GM18526 (cell line): Measurements from ENCODE around the gene TLR1.

Source experiments
- POLR2A ChIP-seq: IDR thresholded peaks from 3 replicates; pipeline ENCODE4 v1.6.1; 2011; ENCODE audit not compliant: insufficient read length; ENCODE audit errors: extremely low read depth

TLR1 gene

DNA sequence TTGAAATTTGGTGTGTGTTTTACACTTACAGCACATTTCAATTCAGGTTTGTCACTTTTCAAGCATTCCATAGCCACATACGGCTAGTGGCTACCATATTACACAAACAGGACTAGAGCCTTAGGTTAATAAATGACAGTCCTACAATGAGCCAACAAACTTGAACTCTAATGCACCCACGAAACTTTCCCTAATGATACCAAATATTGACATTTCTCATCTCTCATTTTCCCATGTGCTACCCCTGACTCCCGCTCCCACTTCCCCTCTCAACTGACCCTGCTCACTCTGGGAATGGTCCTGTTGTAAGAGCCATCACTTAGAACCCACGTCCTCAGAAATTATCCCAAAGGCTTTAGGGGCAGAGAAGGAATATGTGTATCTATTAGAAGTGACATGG lies 16.9 kb downstream of the TLR1 start:
- no peak for TF ChIP-seq POLR2A

DNA sequence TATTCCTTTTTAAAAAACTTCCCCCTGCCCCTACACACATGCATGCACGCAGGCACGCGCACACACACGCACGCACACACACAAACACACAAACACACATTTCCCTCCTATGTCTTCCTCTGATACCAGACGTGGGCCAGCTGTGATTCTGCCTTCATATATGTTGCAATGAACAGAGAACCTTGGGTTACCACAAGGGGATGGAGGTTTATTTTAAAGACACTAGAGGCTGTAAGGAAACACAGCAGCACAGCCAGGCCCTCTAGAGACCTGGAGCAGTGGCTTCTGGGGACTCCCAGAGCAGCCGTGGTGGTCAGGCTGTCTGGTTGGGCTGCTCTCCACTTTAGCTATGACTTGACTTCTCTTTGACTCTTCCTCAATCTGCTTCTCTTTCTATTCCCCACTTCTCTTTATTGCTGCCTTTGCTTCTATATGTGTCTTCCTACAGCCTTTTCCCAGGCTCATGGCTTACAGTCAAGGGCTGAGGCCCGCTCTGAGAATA lies 18.6 kb downstream of the TLR1 start:
- TF ChIP-seq POLR2A = no peak

DNA sequence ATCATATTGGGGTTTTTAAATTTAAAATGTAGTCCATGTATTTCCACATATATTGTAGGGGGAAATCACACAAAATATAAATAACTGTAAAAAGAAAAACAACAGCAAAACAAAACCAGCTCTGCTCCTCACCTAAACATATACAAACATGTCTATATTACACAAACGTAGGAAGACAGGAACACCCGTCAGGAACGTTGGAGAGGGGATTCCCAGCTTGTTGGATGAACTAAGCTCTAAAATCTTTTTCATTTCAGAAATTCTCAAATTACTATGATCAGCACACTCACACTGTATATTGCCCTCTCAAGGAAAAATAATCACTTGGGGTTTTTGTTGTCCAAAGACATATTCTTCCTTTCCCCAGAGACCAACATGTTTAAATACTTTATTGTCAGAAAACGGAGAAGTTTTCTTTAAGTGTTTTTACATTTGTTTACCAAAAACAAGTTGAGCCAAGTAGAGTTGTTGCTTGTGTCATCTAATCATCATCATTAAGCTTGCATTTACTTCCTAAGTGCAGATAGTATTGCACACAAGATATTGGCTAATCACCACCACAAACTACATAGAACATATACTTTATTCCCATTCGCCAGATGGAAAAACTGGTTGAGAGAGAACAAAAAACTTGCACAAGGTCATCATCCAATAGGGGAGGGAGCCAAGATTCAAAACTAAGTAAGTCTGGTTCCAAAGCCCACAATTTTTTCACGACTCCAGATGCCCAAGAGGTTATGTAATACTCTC lies 19.4 kb downstream of the TLR1 start:
- TF ChIP-seq POLR2A = no peak

DNA sequence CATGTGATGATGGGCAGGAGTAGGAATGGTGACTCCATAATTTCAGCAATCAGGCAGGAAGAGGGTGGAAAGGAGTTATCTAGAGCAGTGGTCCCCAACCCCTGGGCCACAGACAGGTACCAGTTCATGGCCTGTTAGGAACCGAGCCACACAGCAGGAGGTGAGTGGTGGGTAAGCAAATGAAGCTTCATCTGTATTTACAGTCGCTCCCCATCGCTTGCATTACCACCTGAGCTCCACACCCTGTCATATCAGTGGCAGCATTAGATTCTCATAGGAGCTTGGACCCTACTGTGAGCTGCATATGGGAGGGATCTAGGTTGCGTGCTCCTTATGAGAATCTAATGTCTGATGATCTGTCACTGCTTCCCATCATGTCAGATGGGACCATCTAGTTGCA lies 20.4 kb downstream of the TLR1 start:
- no peak for TF ChIP-seq POLR2A

GRCh38 chr4:38783109-38783460 lies 21.5 kb downstream of the TLR1 start:
- no peak for TF ChIP-seq POLR2A

DNA sequence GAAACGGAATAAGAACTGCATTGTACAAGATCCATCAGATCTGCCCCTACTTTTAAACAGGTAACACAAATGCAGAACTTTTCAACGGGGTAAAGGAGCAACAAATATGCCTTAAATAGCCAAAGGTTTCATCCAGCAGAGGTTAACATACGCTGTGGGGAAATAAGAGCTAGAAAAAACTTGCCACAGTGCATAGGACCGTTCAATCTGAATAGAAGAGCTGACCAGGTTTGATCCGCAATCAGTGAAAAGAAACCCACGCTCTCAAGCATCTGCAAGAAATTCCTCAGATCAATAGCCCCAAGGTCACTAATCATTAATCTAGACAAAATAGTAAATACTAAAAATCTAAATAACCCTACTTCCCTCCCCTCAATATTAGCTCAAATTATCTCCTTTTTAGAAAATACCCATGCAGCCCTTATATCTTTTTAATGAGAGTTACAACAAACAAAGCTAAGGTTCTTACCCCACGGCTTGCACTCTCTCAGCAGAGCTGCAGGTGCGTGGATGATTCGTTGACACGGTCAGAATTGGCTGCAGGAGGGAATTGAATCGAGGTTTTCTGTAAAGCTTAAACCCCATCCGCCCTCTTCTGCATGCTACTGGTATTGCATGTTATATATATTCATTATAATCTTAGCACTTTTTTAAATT lies 22.0 kb downstream of the TLR1 start, which contains the start of gene TLR10:
Gene TLR10 (minus strand): TSS at position 539 of the 657 bp plus-strand sequence. CDS start 7,400 bp downstream, outside the sequence.
- TF ChIP-seq POLR2A = peak; percentile 46

DNA sequence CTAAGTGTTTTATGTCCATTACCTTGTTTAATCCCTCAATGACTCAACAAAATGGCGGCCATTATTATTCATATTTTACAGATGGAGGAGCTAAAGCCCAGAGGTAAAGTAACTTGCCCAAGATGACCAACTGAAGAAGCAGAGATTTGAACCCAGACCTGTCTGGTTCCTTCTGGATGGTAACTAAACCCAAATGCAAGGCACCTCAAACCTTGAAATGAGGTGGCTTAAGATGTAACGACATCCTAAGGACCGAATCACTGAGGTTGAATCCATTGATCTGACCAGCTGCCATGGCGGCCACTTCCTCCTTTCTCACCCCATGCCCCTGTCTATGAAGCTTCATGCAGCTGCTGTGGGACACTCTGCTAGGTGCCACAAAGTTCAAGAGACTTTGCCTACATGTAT lies 22.7 kb downstream of the TLR1 start:
- TF ChIP-seq POLR2A = no peak

DNA sequence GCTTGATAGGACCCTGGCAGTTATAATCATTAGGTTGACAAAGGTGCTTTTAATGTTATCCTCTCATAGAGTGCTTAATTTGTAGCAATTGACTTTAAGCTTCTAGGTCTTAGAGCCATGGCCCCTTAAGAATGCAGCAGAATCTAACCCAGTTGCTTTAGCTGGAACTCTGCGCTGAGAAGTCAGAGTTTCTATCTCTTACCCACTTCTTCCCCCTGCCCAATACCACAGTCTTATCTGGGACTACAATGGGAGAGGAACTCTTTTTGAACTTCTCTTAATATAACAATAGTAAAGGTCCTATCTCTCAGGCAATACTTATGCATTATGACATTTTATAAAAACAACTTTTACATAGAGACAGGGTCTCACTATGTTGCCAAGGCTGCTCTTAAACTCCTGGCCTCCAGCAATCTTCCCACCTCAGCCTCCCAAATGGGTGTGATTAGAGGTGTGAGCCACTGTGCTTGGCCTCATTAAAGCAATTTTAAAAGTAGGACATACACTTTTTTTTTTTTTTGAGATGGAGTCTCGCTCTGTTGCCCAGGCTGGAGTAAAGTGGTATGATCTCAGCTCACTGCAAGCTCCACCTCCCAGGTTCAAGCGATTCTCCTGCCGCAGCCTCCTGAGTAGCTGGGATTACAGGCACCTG lies 23.6 kb downstream of the TLR1 start:
- TF ChIP-seq POLR2A = no peak

- TF ChIP-seq POLR2A = no peak
Measured at GRCh38 chr4:38779790-38780189, 24.8 kb downstream of the TLR1 start.

GRCh38 chr4:38775326-38775725 lies 29.3 kb downstream of the TLR1 start:
- no peak for TF ChIP-seq POLR2A

GRCh38 chr4:38774181-38774955 lies 30.2 kb downstream of the TLR1 start:
- no peak for TF ChIP-seq POLR2A

DNA sequence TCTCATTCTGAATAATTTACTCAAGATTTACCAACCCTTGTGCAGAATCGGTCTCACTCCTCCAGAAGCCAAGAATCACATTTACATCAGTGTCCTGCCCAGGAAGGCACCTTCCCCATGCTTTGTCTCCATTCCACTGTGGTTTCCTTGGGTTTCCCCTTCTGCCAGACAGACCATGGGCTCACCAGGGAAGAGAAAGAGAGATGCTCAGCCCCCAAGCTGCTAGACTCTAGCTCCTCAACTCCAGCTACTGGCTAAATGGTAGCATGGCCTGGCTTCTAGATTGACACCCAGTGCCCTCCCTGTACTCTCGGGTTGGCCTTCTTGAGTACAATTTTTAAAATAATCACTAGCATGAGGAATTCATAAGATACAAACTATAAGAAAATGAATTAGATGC lies 34.7 kb downstream of the TLR1 start:
- TF ChIP-seq POLR2A = no peak

- no peak for TF ChIP-seq POLR2A
Measured at GRCh38 chr4:38769441-38769840, 35.1 kb downstream of the TLR1 start.

- TF ChIP-seq POLR2A = no peak
Measured at GRCh38 chr4:38768968-38769394, 35.6 kb downstream of the TLR1 start.

- TF ChIP-seq POLR2A = no peak
Measured at GRCh38 chr4:38765382-38765781, 39.2 kb downstream of the TLR1 start.
